Gastroesophageal sphincter (tissue), 3 donors: Measurements from ENCODE around the gene RBBP9.

ENCODE experiments used
- POLR2A ChIP-seq, 2 donors: fragments of 450-650 bp; IDR thresholded peaks; one replicate each; pipeline ENCODE4 v1.6.1; 2017; ENCODE audit warnings: antibody characterized with exemption in 2 of 2, mild to moderate bottlenecking in 2 of 2, moderate library complexity in 1 of 2
- TF ChIP-seq, protein P1 (sequence below), 4 experiments: fragments of 200-600 bp in 2 of 4; fragments of 450-650 bp in 2 of 4; sonication (generic) in 1 of 4; IDR thresholded peaks; one replicate each; pipeline ENCODE4 v1.5.1; 2017 to 2019; ENCODE audit warnings: antibody characterized with exemption in 4 of 4, mild to moderate bottlenecking in 2 of 4, moderate library complexity in 2 of 4

DNA sequence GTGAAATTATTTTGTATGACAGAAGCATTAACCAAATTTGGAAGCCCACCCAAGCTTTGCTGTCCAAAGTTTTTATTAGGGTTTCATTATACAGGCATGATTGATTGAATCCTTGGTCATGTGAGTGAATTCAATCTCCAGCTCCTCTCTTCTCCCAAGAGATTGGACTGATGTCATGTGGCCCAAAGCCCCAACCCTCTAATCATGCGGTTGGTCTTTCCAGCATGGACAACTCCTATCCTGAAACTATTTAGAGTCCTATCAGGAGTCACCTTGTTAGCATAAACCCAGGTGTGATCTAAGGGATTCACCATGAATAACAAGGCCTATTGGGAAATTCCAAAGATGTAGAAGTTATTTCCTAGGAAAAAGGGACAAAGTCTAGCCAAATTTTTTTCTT lies 19.2 kb downstream of the RBBP9 start:
- TF ChIP-seq POLR2A (IDR thresholded peaks at IDR 0.05): no peak
- TF ChIP-seq, protein P1, sequence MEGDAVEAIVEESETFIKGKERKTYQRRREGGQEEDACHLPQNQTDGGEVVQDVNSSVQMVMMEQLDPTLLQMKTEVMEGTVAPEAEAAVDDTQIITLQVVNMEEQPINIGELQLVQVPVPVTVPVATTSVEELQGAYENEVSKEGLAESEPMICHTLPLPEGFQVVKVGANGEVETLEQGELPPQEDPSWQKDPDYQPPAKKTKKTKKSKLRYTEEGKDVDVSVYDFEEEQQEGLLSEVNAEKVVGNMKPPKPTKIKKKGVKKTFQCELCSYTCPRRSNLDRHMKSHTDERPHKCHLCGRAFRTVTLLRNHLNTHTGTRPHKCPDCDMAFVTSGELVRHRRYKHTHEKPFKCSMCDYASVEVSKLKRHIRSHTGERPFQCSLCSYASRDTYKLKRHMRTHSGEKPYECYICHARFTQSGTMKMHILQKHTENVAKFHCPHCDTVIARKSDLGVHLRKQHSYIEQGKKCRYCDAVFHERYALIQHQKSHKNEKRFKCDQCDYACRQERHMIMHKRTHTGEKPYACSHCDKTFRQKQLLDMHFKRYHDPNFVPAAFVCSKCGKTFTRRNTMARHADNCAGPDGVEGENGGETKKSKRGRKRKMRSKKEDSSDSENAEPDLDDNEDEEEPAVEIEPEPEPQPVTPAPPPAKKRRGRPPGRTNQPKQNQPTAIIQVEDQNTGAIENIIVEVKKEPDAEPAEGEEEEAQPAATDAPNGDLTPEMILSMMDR (IDR thresholded peaks at IDR 0.05): no peak
